ENCODE measurements around the gene GLB1L3.

DNA sequence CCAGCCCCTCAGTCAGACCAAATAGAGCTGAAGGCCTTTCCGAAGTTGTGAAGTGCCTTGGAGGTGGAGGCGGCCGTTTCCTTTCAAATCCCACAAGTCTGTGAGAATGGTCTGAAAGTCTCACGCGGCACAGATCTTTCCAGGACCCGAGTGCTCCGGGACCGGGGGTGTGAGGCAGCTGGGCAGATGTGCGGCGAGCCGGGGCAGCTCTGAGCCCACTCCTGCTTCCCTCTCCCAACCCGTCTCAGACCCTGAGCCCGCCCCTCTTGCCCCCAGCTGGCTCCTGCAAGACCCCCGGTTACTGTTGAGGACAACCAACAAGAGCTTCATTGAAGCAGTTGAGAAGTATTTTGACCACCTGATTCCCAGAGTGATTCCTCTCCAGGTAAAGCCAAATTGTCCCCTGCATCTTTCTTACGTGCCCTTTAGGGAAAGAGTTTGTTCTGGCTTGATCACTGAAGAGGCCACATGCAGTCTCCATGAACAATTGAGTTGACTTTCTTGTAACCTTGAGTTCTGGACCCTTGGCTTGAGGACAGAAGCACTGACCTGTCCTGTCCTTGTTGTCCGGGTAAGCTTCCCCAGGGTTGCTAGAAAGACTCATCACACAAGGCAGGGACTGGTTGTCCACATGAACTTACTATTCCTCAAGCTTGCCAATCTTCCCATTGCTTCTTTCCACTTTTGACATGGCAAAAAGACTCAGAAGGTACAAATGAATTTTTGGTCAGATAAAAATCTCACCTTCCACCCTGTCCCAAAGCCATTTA is 7.5 kb downstream of the GLB1L3 start:
- TF ChIP-seq CTCF (IDR thresholded peaks at IDR 0.05) (no peak), POLR2AphosphoS5 (IDR thresholded peaks at IDR 0.05) (no peak)
